Calu3 (cell line): ENCODE measurements around the gene DCHS2. TPM values are rescaled to one million over a fixed set of nuclear protein-coding genes. Genes with fewer than 3 reads are reported as not detected.
A peak's percentile ranks its signal among the peaks of the same experiment; 100 is the strongest.

Experiments used
- Bru-seq: library from RNA; stranded (reverse); fragments of 400-500 nt; gene quantifications from one replicate; lab custom pipeline; 2021; lab: Mats Ljungman, UMichigan
- BruChase-seq, 2 experiments: library from RNA; stranded (reverse); fragments of 400-500 nt; gene quantifications; one replicate each; lab custom pipeline; 2021; lab: Mats Ljungman, UMichigan
- BruUV-seq: library from RNA; stranded (reverse); fragments of 400-500 nt; replicated peaks from 2 replicates; lab custom pipeline; 2021; lab: Mats Ljungman, UMichigan
- CTCF ChIA-PET: fragments of 300-600 bp; sonication (Branson Sonifier 250); formaldehyde crosslinking; loops from one replicate; lab custom pipeline; 2022; ENCODE audit warnings: antibody characterized with exemption; lab: Charles Lee
- DNase-seq: peaks from one replicate; pipeline ENCODE4 v3.0.0; 2022
- H3K27ac Mint-ChIP-seq: one replicate; pipeline ENCODE4 v1.8.0; 2022; ENCODE audit warnings: mixed read lengths; ENCODE audit not compliant: unreplicated experiment
- H3K27me3 Mint-ChIP-seq: one replicate; pipeline ENCODE4 v1.8.0; 2022; ENCODE audit warnings: mixed read lengths; ENCODE audit not compliant: unreplicated experiment
- H3K36me3 Mint-ChIP-seq: one replicate; pipeline ENCODE4 v1.8.0; 2022; ENCODE audit warnings: mild to moderate bottlenecking, moderate library complexity, mixed read lengths; ENCODE audit not compliant: insufficient read depth, unreplicated experiment
- H3K4me1 Mint-ChIP-seq: one replicate; pipeline ENCODE4 v1.8.0; 2022; ENCODE audit warnings: mild to moderate bottlenecking, low read depth, mixed read lengths; ENCODE audit not compliant: unreplicated experiment
- H3K4me3 Mint-ChIP-seq: one replicate; pipeline ENCODE4 v1.8.0; 2022; ENCODE audit warnings: mild to moderate bottlenecking, low read depth, moderate library complexity, mixed read lengths; ENCODE audit not compliant: unreplicated experiment
- H3K9me3 Mint-ChIP-seq: one replicate; pipeline ENCODE4 v1.8.0; 2022; ENCODE audit warnings: low read depth, mixed read lengths; ENCODE audit not compliant: unreplicated experiment
- CTCF ChIP-seq: fragments of 200-600 bp; IDR thresholded peaks from one replicate; pipeline ENCODE4 v1.8.0; 2022; ENCODE audit warnings: antibody characterized with exemption; ENCODE audit not compliant: unreplicated experiment
- intact Hi-C: fragments of 100-400 bp; cut with micrococcal nuclease; formaldehyde crosslinking; loops from one replicate; pipeline ENCODE4 v1.10.0; 2022; ENCODE audit not compliant: unreplicated experiment
- long read RNA-seq: library from polyadenylated mRNA; stranded (forward); transcript quantifications from one replicate; pipeline ENCODE4 v2.0.0, GENCODE V29; 2022
- total RNA-seq: library from RNA; stranded (reverse); gene quantifications from 2 replicates; pipeline ENCODE4 v1.2.3, GENCODE V29; 2022

Gene DCHS2
- 0.07 TPM in 2 replicates for total RNA-seq
- percentile 7 among the genes with signal in this experiment for Bru-seq, nascent RNA
- BruChase-seq, experiment 1, labeled RNA remaining after a 6-hour chase: percentile 6 among the genes with signal in this experiment
- percentile 8 among the genes with signal in this experiment for BruChase-seq, experiment 2, labeled RNA remaining after a 2-hour chase
- long read RNA-seq: 0 reads

DNA sequence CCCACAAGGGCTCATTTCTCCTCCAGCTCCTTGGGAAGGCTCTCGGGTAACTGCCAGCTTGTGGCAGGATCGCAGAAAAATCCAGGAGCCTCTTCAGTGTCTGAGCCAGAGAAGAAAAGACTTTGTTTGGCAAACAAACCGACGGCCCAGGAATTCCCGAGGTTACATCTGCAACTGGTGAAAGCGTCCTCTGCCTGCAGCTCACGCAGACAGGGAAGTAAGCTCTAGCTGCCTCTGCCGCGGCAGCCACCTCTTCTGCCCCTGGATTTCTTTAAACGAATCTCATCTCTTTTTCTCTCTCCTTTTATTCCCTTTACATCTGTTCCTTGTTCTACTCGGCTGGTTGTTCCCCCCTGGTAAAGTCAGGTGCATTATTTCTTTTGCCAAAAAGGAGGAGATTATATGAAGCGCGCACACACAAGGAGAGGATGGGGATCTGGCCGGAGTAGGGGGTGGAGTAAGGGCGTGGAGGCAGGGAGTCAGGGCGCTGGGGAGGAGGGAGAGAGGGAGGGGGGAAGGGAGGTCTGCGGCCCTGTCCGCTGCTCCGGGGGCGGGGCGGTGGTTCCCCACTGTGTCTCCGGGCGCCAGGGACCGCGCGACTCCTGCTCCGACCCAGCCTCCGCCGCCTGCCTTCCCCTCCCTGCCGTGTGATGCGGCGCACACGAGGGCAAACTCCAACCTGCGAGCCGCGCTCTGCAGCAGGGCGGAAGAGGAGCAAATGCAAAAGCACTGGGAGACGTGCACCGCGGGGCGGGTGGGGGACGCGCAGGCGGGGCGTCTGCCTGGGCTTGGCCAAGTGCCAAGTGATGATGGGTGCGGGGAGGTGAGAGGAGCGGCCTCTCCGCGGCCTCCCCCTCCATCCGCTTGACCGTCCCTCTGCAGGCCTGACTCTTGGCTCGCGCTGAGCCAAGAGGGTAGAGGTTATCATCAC lies at the start of gene DCHS2:
TSS of gene DCHS2 (minus strand) at position 459 of the 931 bp plus-strand sequence. CDS start at position 15, 444 bp downstream.
- intact Hi-C loops: no loop called here
- no peak within 1 kb of the TSS for H3K27ac Mint-ChIP-seq
- peaks cover 16% of the 10 kb centered on the region for H3K36me3 Mint-ChIP-seq
- DNase-seq: peak; percentile 43
- H3K9me3 Mint-ChIP-seq: no peaks in the 10 kb centered on the region
- CTCF ChIA-PET: interaction anchor here (0.6 to 1.1 kb wide), 2 partner anchors 13 to 195 kb away, joined by 3 read pairs; no protein-coding TSS in a partner anchor
- no peaks in the 10 kb centered on the region for H3K4me1 Mint-ChIP-seq
- TF ChIP-seq CTCF: no peak
- peak within 1 kb of the TSS; percentile 70 for H3K4me3 Mint-ChIP-seq
- BruUV-seq: no TSS peak
- peaks cover 8% of the 10 kb centered on the region for H3K27me3 Mint-ChIP-seq

GRCh38 chr4:154534296-154534695 lies 42.7 kb upstream of the DCHS2 start:
- H3K9me3 Mint-ChIP-seq: no peaks in the 10 kb centered on the region
- H3K4me1 Mint-ChIP-seq: no peaks in the 10 kb centered on the region
- intact Hi-C loops: no loop called here
- BruUV-seq: no TSS peak
- H3K4me3 Mint-ChIP-seq: no peak overlapping the region
- no peaks in the 10 kb centered on the region for H3K27me3 Mint-ChIP-seq
- no peak overlapping the region for H3K27ac Mint-ChIP-seq
- no peak for TF ChIP-seq CTCF
- no peaks in the 10 kb centered on the region for H3K36me3 Mint-ChIP-seq
- CTCF ChIA-PET: no interaction called here
- no peak for DNase-seq

DNA sequence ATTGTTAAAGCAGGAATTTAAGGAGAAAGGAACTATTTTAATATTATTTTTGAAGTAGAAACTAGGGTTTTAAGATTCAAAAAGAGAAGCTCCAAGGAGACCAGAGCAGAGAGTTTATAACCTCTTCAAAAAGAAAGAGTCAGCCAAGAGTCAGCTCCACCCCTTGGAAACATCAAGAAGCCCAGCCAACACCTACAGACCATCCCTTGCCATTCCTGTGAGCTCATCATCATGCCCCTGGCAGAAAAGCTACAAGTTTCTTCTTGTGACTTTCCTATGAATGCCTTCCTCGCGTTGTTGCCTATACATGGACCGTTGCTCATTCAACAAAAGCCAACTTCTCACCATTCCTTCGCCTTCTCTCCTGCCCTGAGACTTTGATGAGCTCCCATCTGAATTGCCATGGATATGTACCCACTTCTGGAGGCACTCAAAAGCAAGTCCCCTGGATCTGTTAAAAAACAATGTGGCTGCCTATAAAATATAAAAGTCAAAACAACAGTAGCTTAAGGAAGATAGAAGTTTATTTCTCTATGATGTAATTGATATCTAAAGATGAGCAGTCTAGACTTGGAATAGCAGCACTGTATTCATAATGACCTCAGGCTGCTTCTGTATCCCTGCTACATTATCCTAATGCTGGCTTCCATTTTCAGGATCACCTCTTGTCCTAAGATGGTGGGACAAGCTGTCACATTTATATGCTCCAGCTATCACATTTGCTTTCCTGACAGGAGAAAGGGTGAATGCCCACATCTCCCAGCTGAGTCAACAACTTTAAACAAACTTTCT lies 38.3 kb upstream of the DCHS2 start:
- intact Hi-C loops: no loop called here
- Mint-ChIP-seq H3K27me3 (no peaks in the 10 kb centered on the region), H3K9me3 (no peaks in the 10 kb centered on the region), H3K36me3 (no peaks in the 10 kb centered on the region), H3K4me1 (no peaks in the 10 kb centered on the region), H3K4me3 (no peak overlapping the region), H3K27ac (no peak overlapping the region)
- CTCF ChIA-PET: no interaction called here
- DNase-seq: no peak
- BruUV-seq: no TSS peak
- no peak for TF ChIP-seq CTCF

DNA sequence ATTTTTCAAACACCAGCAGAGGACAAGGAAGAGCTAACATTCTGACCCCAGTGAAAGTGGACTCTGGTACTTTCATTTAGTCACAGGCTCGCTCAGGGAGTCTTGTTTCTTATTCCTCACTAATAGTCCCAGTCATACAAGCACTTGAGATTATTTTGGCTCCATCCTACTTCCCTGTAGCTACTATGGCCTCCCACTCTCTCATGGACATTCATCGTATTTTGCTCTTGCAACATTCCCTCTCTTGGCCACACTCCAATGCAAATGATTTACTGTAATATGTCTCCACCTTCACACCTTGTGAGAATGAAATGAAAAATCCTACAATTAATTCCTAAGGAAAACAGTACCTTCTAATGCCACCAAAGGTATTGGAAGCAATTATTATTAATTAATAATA lies 37.3 kb upstream of the DCHS2 start:
- no peaks in the 10 kb centered on the region for H3K4me1 Mint-ChIP-seq
- intact Hi-C loops: no loop called here

More for the DNA sequence above, 37.3 kb upstream of the DCHS2 start:
- H3K9me3 Mint-ChIP-seq: no peaks in the 10 kb centered on the region
- DNase-seq: no peak
- no peaks in the 10 kb centered on the region for H3K27me3 Mint-ChIP-seq
- CTCF ChIA-PET: no interaction called here
- TF ChIP-seq CTCF: no peak
- no peak overlapping the region for H3K4me3 Mint-ChIP-seq
- no peaks in the 10 kb centered on the region for H3K36me3 Mint-ChIP-seq
- BruUV-seq: no TSS peak
- H3K27ac Mint-ChIP-seq: no peak overlapping the region
